B cell (primary cell): ENCODE measurements around the gene CHST13.

Experiments
- CTCF ChIP-seq: fragments of 200-600 bp; IDR thresholded peaks from one replicate; pipeline ENCODE4 v1.8.0; 2022; ENCODE audit warnings: antibody characterized with exemption, mild to moderate bottlenecking
- EZH2 ChIP-seq: IDR thresholded peaks from 2 replicates; pipeline ENCODE4 v1.6.1; 2012; ENCODE audit warnings: borderline replicate concordance, low read depth, mild to moderate bottlenecking, moderate library complexity, low read length; ENCODE audit not compliant: insufficient read depth, poor library complexity, severe bottlenecking

- TF ChIP-seq CTCF (no peak), EZH2 (no peak)
Measured at GRCh38 chr3:126515066-126515706, 8.8 kb upstream of the CHST13 start.
